Natural killer cell treated with Interleukin-12 subunit alpha and Interleukin-12 subunit beta and Interleukin-15 and Interleukin-18, amount 100 ng/mL, for 72 hours (primary cell): Measurements from ENCODE around the gene GPATCH11. TPM values are rescaled to one million over a fixed set of nuclear protein-coding genes. Genes with fewer than 3 reads are reported as not detected.

Experiments
- ATAC-seq, 2 donors: fragments of 150-1000 bp; cut with Tn5 transposase in 1 of 2; sonication (Bioruptor Pico), chemical (Tn5 transposase) in 1 of 2; 2 replicates each; pipeline ENCODE4 v1.10.0; 2021
- DNase-seq: peaks from one replicate; pipeline ENCODE4 v3.0.0; 2022; ENCODE audit warnings: low spot score
- H3K27ac Mint-ChIP-seq, 2 donors: 1 replicate in 1 of 2; 2 replicates in 1 of 2; pipeline ENCODE4 v1.8.0; 2022; ENCODE audit warnings: mixed read lengths in 2 of 2, mild to moderate bottlenecking in 1 of 2, moderate library complexity in 1 of 2
- H3K27me3 Mint-ChIP-seq, 2 donors: 1 replicate in 1 of 2; 2 replicates in 1 of 2; pipeline ENCODE4 v1.8.0; 2022; ENCODE audit warnings: mixed read lengths in 2 of 2
- H3K36me3 Mint-ChIP-seq: one replicate; pipeline ENCODE4 v1.8.0; 2022; ENCODE audit warnings: mixed read lengths
- H3K4me1 Mint-ChIP-seq, 2 donors: 1 replicate in 1 of 2; 2 replicates in 1 of 2; pipeline ENCODE4 v1.8.0; 2022; ENCODE audit warnings: low read depth in 2 of 2, mixed read lengths in 2 of 2, mild to moderate bottlenecking in 1 of 2
- H3K4me3 Mint-ChIP-seq: one replicate; pipeline ENCODE4 v1.8.0; 2022; ENCODE audit warnings: mixed read lengths
- H3K9me3 Mint-ChIP-seq: 2 replicates; pipeline ENCODE4 v1.8.0; 2022; ENCODE audit warnings: mixed read lengths
- total RNA-seq, 2 donors: library from RNA; stranded (reverse); gene quantifications; one replicate each; pipeline ENCODE4 v1.2.3, GENCODE V29; 2022

Gene GPATCH11
- 10 to 100 TPM; 13.2 to 15.3 TPM for total RNA-seq

DNA sequence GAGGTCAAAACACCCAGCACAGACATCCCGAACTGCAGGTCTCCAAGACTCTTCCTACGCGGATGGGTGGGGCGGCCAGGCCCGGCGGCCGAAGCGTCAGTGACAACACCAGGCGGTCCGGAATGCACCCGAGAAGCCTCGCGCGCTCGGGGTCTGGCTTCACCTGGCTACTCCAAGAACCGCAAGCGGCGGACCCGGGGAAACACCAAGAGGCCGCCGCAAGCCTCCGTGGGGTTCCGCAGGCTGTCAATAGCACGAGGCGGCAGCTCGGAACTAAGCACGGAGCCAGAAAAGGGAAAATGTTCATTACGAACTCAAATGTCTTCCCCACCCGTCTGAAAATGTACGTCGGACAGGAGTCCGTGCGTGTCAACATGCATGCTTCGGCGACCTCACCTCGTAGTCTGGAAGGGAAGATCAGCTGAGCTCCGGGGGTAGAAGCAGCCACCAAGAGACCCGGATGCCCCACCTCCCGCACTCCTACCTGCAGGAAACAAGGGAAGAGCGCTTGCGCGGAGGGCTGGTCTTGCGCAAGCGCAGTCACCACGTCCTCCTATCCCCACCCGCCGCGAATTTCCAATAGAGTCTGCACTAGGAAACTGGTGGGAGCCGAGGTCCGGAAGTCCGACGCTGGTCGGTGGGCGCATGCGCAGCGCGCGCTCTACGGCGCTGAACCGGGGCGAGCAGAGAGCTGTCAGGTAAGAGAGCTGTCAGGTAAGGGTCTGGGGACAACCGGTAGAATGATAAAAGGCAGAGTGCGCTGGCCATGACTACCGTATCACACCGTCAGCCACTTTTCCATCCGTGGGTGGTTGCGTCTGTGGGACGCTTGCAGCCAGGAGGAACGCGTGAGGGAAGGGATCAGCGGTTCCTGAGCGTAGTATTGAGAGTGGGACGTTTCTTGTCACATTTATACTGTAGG lies at the start of gene GPATCH11, which contains the start of gene HEATR5B:
Gene GPATCH11 (plus strand): TSS at position 646 of the 922 bp plus-strand sequence. CDS start 3,864 bp downstream, outside the sequence.
Gene HEATR5B (minus strand): TSS at position 500 of the 922 bp plus-strand sequence. CDS start 958 bp downstream, outside the sequence.
- ATAC-seq (peak; percentile 90 to 94), DNase-seq (peak; percentile 93)
- H3K4me3 Mint-ChIP-seq = no peak within 1 kb of the TSS
- peaks cover 28 to 36% of the 10 kb centered on the region in 2 donors for H3K4me1 Mint-ChIP-seq
- peaks cover 26% of the 10 kb centered on the region for H3K36me3 Mint-ChIP-seq
- no peaks in the 10 kb centered on the region for H3K27me3 Mint-ChIP-seq
- no peaks in the 10 kb centered on the region for H3K9me3 Mint-ChIP-seq
- H3K27ac Mint-ChIP-seq = no peak within 1 kb of the TSS

- no peak overlapping the region for H3K4me3 Mint-ChIP-seq
- no peak overlapping the region for H3K27ac Mint-ChIP-seq
- ATAC-seq (no peak), DNase-seq (no peak)
- no peaks in the 10 kb centered on the region for H3K4me1 Mint-ChIP-seq
- no peaks in the 10 kb centered on the region for H3K9me3 Mint-ChIP-seq
- H3K36me3 Mint-ChIP-seq = peaks cover 5% of the 10 kb centered on the region
- H3K27me3 Mint-ChIP-seq = no peaks in the 10 kb centered on the region
These were observed 46.5 kb upstream of the GPATCH11 start for GRCh38 chr2:37037771-37038170.

- Mint-ChIP-seq H3K4me1 (no peaks in the 10 kb centered on the region), H3K4me3 (no peak overlapping the region), H3K27ac (no peak overlapping the region), H3K9me3 (no peaks in the 10 kb centered on the region), H3K36me3 (peaks cover 5% of the 10 kb centered on the region), H3K27me3 (no peaks in the 10 kb centered on the region)
- no peak for ATAC-seq
- no peak for DNase-seq
These were observed 44.7 kb upstream of the GPATCH11 start for GRCh38 chr2:37039580-37039979.

DNA sequence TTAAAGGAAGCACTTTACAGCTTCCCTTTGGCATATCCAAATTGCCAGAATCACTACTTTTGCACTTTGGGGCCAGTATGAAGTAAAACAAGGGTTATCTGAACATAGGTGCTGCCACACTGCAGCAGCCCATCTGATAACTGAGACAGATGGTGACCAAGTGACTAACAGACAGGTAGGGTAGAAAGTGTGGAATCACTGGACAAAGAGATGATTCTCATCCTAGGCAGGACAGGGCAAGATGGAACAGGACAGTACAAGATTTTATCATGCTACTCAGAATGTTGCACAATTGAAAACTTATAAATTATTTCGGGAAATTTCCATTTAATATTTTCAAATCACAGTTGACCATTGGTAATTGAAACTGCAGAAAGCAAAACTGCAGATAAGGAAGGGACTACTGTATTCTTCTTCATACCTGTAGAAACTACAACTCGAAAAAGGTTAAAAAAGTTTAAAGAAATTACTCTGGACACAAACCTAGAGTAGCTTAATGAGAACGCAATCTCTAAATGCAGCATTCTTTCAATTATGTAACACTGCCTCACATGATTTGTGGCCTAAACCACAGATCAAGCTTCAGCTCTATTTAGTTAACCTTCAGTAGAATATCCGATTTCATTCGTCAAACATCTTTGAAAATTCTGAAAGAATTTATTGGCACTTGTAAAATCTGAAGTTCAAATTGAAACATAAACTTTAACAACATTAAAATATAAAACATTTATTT lies 31.6 kb upstream of the GPATCH11 start:
- ATAC-seq = no peak
- H3K27me3 Mint-ChIP-seq = no peaks in the 10 kb centered on the region
- DNase-seq = no peak
- no peak overlapping the region for H3K27ac Mint-ChIP-seq
- no peaks in the 10 kb centered on the region for H3K4me1 Mint-ChIP-seq
- no peak overlapping the region for H3K4me3 Mint-ChIP-seq
- H3K9me3 Mint-ChIP-seq = no peaks in the 10 kb centered on the region
- peaks cover 18% of the 10 kb centered on the region for H3K36me3 Mint-ChIP-seq

DNA sequence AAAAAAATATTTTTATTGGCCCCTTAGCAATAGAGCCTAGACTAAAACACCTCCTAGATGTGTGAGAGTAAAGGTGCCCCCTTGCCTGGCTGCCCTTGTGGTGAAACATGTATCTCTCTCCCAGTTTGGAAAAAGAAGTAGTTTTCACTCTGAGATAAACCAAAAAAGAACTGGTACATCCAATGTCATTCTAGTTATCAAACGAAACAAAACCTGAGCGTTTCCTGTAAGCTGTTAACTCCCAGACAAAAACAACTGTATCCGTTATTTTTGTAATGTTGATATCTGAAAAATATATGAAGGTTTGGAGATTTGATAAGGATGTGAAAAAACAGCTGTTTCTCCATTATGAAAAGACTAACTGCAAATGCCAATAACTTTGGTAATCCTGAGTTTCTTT lies 24.5 kb upstream of the GPATCH11 start:
- no peak for ATAC-seq
- no peaks in the 10 kb centered on the region for H3K9me3 Mint-ChIP-seq
- no peak overlapping the region for H3K27ac Mint-ChIP-seq
- no peaks in the 10 kb centered on the region for H3K27me3 Mint-ChIP-seq
- no peak overlapping the region for H3K4me3 Mint-ChIP-seq
- H3K36me3 Mint-ChIP-seq = peaks cover 15% of the 10 kb centered on the region
- H3K4me1 Mint-ChIP-seq = no peaks in the 10 kb centered on the region
- no peak for DNase-seq

- H3K36me3 Mint-ChIP-seq = peaks cover 15% of the 10 kb centered on the region
- no peaks in the 10 kb centered on the region for H3K4me1 Mint-ChIP-seq
- no peak for DNase-seq
- no peak for ATAC-seq
- H3K4me3 Mint-ChIP-seq = no peak overlapping the region
- H3K9me3 Mint-ChIP-seq = no peaks in the 10 kb centered on the region
- H3K27ac Mint-ChIP-seq = no peak overlapping the region
- no peaks in the 10 kb centered on the region for H3K27me3 Mint-ChIP-seq
These were observed 23.9 kb upstream of the GPATCH11 start for GRCh38 chr2:37060446-37060845.

DNA sequence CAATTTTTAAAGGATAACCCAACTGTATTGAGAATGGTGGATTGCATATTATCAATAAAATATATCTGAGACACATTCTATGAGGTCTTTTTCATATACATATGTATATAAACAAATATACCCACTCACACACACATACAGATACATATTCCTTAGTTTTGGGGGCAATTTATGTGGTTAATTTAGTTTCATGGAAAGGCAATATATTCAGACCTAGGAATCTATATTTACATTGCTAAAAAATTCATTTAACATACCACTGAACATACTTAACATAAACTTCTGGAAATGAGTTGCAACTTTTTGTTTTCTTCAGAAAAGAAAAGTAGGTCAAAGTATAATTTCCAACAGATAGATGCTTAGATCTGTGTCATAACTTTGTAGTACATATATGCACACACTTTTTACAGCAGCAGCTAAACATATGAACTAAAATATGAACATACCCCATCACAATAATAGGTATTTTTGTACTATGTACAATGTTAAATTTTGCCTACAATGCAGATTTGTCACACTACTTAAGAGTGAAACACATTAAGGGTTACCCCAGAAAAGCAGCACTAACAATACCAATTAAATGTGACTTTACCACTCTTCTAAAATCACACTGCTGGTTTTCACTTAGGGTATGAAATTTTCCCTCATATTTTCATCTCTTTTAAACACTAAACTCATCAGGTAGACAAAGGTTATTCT lies 23.2 kb upstream of the GPATCH11 start:
- Mint-ChIP-seq H3K4me3 (no peak overlapping the region), H3K4me1 (no peaks in the 10 kb centered on the region), H3K9me3 (no peaks in the 10 kb centered on the region), H3K36me3 (peaks cover 15% of the 10 kb centered on the region), H3K27me3 (no peaks in the 10 kb centered on the region), H3K27ac (no peak overlapping the region)
- ATAC-seq = no peak
- no peak for DNase-seq

DNA sequence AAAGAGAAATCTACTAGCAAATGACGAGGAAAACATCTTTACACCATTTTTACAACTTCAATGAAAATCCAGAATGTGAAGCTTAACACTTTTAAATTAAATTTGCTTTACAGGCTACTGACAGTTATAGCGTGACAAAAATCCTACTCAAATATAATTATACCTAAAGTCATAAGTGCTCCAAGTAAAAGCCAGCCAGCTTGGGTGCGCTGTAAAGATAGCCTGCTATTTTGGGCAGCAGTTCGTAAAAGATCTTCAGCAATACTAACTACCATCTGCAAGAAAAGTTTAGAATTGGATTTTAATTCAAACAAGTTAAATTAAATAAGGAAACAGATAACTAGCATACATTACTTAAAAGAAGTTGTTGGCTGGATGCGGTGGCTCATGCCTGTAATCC lies 22.5 kb upstream of the GPATCH11 start:
- H3K27me3 Mint-ChIP-seq = no peaks in the 10 kb centered on the region

GRCh38 chr2:37068686-37069085 lies 15.6 kb upstream of the GPATCH11 start:
- Mint-ChIP-seq H3K4me1 (peaks cover 2 to 11% of the 10 kb centered on the region in 2 donors), H3K27ac (no peak overlapping the region), H3K9me3 (no peaks in the 10 kb centered on the region), H3K27me3 (no peaks in the 10 kb centered on the region), H3K36me3 (peaks cover 21% of the 10 kb centered on the region), H3K4me3 (no peak overlapping the region)
- DNase-seq = no peak
- no peak for ATAC-seq

More for the DNA sequence above, 22.5 kb upstream of the GPATCH11 start:
- Mint-ChIP-seq H3K9me3 (no peaks in the 10 kb centered on the region), H3K4me1 (no peaks in the 10 kb centered on the region), H3K36me3 (peaks cover 13% of the 10 kb centered on the region), H3K4me3 (no peak overlapping the region), H3K27ac (no peak overlapping the region)
- ATAC-seq = no peak
- no peak for DNase-seq

- no peak overlapping the region for H3K4me3 Mint-ChIP-seq
- H3K27ac Mint-ChIP-seq = no peak overlapping the region
- DNase-seq = no peak
- H3K36me3 Mint-ChIP-seq = peaks cover 30% of the 10 kb centered on the region
- H3K9me3 Mint-ChIP-seq = no peaks in the 10 kb centered on the region
- no peaks in the 10 kb centered on the region for H3K27me3 Mint-ChIP-seq
- ATAC-seq = no peak
- peaks cover 5 to 11% of the 10 kb centered on the region in 2 donors for H3K4me1 Mint-ChIP-seq
These were observed 13.4 kb upstream of the GPATCH11 start for GRCh38 chr2:37070931-37071330.

GRCh38 chr2:37080266-37080665 lies 4.1 kb upstream of the GPATCH11 start:
- H3K27me3 Mint-ChIP-seq = no peaks in the 10 kb centered on the region
- ATAC-seq = no peak
- no peak for DNase-seq
- no peaks in the 10 kb centered on the region for H3K9me3 Mint-ChIP-seq
- H3K4me1 Mint-ChIP-seq = peaks cover 32 to 33% of the 10 kb centered on the region in 2 donors
- peak overlapping the region; percentile 80 for H3K4me3 Mint-ChIP-seq
- H3K36me3 Mint-ChIP-seq = peaks cover 16% of the 10 kb centered on the region
- H3K27ac Mint-ChIP-seq = peak overlapping the region; percentile 63 to 71

DNA sequence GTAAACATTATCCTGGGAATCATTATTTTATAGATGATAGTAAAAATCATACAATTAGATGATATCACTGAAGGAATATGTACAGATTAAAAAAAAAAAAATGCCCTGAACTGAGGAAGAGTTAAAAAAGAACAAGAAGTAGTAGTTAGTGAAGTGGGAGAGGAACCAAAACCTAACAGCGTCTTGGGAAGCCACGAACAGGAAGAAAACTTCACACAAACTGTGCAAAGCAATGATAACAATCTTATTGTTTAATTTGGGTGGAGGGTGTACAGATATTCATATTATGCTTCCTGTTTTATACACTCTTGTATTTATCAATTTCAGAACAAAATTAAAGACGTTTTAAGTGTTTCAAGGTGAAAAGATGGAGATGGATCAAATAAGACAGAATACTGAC lies 3.6 kb upstream of the GPATCH11 start:
- ATAC-seq = no peak
- DNase-seq = no peak
- no peaks in the 10 kb centered on the region for H3K9me3 Mint-ChIP-seq
- peaks cover 32 to 34% of the 10 kb centered on the region in 2 donors for H3K4me1 Mint-ChIP-seq
- H3K4me3 Mint-ChIP-seq = peak overlapping the region; percentile 80
- no peaks in the 10 kb centered on the region for H3K27me3 Mint-ChIP-seq
- peaks cover 16% of the 10 kb centered on the region for H3K36me3 Mint-ChIP-seq
- H3K27ac Mint-ChIP-seq = peak overlapping the region; percentile 63 to 71

DNA sequence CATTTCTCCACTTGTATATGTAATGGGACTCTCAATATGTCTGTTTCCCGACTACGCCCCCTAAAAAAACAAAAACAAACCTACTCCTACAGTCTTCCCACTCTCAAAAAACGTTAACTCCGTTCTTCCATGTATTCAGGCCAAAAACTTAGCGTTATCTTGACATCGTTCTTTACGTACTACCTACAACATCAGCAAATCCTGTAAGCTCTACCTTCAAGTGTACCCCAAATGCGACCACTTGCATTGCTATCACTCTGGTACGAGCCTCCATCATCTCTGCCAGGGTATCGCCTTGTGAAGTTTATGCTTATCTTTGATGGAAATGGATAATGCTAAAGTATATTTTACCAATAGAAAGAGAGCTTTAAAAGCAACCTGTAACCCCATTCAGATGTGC lies 479 bp downstream of the GPATCH11 start:
- DNase-seq (no peak), ATAC-seq (no peak)
- peaks cover 24% of the 10 kb centered on the region for H3K36me3 Mint-ChIP-seq
- peaks cover 25 to 34% of the 10 kb centered on the region in 2 donors for H3K4me1 Mint-ChIP-seq
- H3K9me3 Mint-ChIP-seq = no peaks in the 10 kb centered on the region
- no peaks in the 10 kb centered on the region for H3K27me3 Mint-ChIP-seq
- no peak overlapping the region for H3K4me3 Mint-ChIP-seq
- no peak overlapping the region for H3K27ac Mint-ChIP-seq
